HG03045 (cell line): Measurements from ENCODE around the gene MAPK4.
A peak's percentile ranks its signal among the peaks of the same experiment; 100 is the strongest.

ENCODE experiments used
- ATAC-seq: cut with Tn5 transposase; IDR thresholded peaks from one replicate; pipeline ENCODE4 v1.9.1; 2021; ENCODE audit warnings: mild to moderate bottlenecking, moderate library complexity; ENCODE audit not compliant: unreplicated experiment

MAPK4 gene

DNA sequence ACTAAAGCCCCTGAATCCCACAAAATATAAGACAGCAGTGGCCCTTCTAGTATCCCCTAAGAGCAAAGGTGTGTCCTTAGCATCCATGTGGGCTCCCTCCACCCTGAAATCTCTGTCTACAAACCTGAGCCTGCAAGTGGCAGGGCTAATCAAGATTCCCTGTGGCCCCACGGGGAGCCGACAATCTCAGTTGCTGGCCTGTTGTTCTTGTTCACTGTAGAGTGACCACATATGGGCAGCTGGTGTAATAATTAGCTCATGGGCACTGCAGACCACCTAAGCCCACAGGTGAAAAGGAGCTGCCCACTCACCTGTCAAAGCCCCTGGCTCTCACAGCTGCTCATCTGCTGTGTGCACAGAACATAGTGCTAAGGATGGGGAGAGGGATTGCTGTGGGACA is 157.7 kb downstream of the MAPK4 start:
- no peak for ATAC-seq

DNA sequence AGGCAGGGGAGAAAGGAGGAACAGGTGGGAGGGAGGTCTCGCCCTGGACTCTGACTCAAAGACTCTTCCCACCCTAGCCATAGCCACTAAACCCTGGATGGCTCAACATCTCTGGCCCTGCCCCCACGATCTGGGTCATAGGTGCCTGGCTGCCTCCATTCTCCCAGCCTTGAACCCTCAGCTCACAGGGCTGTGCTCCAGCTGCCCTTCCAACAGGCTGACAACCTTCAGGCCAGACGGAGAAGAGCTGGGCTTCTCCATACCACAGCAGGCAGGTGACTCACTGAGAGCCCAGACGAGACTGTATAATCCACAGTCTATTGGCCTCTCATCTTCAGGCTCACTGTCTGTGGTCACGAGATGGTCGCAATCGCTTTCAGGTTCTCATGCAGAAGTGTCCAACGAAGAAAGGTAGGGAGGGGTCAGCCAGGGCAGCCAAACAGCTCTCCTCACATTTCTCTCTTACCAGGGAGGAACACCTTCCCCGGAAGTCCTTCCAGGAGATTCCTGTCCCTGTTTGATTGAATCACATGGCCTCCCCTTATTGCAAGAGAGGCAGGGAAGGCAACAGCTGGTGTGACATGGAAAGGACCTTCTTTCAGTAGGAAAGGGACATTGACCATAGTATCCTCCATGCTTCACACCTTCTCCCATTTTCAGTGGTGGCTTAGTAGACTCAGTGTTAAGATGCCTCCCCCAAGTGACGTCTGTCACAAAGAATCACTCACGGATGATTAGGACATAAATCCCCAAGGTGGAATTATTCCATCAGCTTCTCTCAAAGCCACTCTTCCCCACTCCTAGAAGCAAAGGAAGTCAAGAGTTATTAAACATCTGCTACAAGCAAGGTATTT is 159.8 kb downstream of the MAPK4 start:
- ATAC-seq = no peak

DNA sequence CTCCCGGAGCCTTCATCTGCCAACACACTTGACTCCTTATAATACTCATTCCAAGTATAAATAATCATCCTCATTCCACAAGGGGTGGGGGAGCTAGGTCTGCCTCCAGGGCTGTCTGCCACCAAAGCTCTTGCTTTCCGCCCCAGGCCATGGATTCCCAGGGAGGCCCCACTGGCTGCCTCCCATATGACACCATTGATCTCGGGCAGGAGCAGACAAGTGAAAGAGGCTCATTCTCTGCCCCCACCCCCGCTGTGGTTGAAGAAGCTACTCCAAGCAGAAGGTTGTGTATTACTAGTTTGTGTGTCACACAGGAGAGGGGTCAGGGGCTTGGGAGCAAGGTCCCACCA is 160.4 kb downstream of the MAPK4 start:
- no peak for ATAC-seq

DNA sequence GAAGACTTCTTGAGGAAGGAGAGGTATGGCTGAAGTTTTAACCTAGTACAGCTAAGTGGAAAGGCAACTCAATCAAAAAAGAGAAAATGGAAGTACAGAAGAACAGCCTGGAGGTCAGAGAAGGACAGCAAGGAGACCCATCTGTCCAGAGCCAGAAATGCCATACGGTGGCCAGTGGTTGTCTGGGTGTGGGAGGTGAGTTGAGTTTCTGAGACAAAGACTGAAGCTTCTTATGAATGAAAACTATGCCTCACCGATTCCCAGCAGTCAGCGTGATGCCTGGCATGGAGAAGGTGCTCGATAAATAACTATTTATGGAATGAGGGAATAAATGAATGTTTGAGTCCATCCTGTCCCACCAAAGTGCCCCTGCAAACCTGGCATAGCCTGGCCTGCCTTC is 161.1 kb downstream of the MAPK4 start:
- ATAC-seq = no peak

DNA sequence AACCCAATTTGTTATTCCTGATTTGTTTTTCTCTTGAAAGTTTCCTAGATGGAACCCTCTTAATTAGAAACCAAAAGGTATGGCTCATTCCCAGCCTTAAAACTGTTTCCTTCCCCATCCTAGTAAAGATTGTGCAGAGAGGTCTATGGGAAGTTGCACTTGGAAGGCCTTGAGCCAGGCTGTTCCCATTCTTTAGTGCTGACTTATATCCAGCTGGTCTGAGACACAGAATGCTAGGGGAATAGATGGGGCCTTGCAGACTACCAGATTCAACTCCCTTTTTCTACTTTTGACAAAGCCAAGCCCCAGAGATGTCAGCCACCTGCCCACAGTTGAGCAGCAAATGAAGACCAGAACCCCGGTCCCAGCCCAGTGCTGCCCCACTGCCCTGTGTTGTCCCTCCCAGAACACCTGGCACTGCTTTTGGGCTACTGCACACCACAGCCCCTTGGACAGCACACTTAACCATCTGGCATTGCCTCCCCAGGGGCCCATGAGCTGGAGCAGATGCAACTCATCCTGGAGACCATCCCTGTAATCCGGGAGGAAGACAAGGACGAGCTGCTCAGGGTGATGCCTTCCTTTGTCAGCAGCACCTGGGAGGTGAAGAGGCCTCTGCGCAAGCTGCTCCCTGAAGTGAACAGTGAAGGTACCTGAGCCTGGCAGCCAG is 161.7 kb downstream of the MAPK4 start:
- ATAC-seq = no peak

DNA sequence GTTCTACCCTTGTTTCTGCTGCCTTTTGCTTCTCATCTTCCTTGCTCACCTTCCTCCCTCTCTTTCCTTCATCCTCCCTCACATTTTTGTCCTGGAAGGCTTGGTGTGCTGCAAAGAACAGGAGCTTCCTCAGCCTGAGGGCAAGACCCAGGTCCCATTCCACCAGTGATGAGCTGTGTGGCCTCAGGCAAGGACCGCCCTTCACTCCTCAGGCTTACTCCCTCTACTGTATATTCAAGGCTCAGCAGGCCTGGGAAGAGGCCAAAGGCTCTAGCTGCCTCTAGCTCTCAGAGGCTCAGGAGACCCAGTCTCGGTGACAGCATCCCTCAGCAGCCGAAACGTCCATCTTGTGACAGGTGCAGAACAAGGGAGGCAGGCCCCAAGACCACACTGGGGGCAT is 162.4 kb downstream of the MAPK4 start:
- no peak for ATAC-seq

DNA sequence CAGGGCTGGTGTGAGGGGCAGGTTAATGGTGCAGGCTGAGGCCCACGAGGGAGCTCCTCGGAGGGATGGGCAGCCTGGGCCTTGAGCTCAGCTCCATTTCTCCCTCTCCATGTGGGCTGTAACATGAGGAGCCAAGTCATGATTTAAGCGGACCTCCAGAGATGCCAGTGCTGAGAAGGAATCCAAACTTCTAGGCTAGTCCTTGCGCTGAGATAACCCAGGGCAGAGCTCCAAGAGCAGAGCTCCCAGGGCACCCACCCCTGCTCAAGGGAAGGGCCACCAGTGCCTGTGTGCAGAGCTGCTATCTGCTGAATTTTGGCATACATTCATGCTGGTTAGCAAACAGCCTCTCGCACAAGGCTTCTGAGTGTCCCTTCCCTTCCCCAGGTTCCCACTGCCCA is 164.9 kb downstream of the MAPK4 start:
- ATAC-seq = no peak

DNA sequence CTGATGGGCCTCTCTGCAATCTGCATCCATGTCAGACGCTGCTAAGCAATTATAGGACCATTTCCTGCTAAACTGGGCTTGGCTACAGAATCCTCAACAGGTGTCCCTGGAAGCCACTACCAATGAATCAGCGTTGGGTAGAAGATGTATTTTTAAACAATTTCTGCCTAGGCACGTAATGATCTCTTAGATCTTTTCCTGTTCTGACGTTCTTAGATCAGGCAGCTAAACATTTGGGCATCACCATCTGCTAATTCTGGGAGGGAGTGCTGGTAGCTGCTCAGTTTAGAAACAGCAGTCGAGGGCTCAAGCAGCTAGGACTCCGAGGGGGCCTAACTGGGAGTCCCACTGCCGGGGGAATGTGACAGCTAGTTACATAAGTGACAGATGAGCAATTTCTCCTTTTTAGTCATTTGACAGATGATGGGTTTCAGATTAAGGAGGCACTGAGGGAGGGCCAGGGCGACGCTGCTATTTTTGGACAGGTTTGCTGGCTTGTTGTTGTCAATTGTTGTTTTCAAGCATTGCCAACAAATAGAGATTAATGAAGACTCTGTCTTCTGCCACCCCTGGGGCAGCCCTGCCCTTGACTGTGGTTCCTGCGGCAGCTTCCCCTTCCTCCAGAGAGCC is 167.2 kb downstream of the MAPK4 start:
- ATAC-seq = peak; percentile 74

DNA sequence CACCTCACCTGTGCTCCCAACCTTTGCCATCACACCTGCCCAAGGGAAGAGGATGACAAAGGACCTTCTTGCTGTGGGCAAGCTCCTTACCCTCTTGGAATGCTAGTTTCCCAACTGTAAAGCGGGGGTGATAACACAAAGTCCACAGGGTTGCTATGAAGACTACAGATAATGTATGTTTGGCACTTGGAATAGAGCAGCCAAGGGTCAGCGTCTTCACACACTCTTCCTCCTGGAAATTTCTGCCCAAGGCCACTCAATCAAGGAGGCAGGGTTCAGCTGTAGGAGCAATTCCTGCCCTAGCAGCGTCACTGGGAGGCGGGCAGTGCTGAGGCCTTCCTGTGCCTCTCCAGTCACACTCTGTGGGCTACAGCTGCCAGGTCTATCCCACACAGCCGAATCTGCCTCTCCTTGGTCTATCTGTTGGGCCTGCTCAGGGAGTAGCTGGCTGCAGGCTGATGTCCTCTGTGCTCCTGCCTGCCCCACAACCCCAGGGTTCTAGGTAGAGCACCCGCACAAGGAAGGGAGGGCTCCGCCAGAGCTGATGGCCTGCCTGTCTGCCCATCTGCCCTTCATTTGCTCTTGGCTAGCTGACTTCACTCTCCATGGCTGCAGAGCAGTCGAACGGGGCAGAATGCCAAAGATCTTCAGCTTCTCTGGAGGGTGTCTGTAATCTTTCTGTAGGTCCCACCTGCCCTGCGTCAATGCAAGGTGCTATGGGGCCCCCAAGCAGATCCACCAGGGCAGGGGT is 168.0 kb downstream of the MAPK4 start:
- no peak for ATAC-seq

DNA sequence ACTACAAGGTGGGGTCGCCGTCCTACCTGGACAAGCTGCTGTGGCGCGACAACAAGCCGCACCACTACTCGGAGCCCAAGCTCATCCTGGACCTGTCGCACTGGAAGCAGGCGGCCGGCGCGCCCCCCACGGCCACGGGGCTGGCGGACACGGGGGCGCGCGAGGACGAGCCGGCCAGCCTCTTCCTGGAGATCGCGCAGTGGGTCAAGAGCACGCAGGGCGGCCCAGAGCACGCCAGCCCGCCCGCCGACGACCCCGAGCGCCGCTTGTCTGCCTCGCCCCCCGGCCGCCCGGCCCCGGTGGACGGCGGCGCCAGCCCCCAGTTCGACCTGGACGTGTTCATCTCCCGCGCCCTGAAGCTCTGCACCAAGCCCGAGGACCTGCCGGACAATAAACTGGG is 169.5 kb downstream of the MAPK4 start:
- ATAC-seq = no peak

DNA sequence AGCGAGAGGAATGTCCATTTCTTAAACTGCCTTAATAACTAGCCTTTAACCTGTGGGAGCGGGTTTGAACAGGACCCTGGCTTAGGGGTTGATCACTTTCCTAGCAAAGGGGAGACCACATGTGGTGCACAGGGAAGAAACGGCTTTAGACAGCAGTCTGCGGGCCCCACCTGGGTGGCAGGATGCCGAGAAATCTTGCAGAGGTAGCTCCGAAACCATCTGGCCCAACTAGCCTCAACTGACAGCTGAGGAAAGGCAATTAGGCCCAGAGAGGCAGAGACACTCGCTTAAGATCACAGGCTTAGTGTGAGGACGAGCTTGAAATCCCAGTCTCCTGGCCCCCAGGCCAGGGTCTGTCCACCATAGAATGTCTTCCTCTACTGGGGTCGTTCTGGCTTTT is 170.1 kb downstream of the MAPK4 start:
- no peak for ATAC-seq

DNA sequence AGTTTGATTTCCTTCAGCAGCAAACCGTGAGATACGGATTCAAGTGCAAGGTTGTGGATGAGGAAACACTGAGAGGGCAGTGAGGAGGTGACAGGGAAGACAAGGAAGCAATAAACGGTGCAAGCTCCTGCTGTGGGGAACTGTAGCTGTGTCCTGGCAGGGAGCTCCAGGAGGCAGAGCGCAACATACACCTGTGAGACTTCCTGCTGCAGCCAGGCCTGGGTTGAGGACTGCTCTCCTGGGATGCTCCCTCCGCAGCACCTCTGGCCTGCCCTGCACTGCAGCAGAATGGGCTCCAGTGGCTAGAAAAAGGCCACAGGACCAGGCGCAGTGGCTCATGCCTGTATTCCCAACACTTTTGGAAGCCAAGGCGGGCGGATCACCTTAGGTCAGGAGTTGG is 174.5 kb downstream of the MAPK4 start:
- no peak for ATAC-seq

DNA sequence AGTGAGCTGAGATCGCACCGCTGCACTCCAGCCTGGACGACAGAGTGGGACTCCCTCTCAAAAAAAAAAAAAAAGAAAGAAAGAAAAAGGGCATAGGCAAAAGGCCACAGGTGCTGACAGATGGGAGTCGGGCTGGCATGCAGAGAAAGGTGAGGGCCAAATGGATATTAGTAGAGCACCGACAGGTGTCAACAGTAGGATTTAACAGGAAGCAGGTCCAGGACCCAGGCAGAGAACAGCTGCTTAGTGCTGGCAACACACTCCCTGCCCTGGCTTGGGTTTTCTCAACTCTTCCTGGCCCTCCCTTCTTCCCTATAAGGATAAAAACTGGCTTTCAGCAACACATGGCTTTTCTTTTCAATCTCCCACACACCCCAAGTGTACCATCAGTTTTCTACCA is 175.0 kb downstream of the MAPK4 start:
- ATAC-seq = no peak

DNA sequence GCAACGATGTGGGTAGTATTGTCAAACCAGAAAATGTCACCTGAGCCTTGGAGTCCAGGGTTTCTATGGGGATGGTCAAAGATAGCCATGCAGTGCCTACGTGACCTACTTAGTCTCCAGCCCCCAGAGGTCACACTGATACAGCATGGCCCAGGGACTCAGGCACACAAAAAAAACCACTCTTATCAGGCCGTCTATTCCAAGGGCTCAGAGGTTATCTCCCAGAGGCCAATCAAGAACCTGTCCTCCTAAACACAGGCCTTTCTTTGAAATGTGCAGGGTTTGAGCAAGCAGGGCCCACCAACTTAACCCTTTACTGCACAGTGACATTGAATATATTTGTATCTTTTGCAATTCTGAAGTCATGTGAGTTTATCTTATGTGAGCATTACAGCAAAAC is 177.2 kb downstream of the MAPK4 start:
- no peak for ATAC-seq

DNA sequence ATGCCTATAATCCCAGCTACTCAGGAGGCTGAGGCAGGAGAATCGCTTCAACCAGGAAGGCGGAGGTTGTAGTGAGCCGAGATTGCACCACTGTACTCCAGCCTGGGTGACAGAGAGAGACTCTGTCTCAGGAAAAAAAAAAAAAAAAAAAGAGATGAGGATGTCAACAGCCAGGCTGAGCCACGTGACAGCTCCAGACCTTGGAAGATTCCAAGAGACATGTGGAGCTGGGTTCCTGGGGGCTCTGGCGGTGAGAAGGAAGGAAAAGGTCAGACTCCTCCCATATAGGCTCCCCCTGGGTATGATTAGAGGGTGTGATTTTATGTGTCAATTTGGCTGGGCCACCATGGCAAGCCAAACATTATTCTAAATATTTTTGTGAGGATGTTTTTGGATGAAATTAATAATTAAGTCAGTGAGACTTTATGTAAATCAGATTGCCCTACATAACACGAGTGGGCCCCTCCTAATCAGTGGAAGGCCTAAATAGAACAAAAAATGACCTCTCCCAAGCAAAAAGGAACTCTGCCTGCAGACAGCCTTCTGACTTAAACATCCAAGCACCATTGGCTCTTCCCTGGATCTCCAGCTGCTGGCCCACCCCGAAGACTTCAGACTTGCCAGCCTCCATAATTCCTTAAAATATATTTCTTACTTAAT is 178.3 kb downstream of the MAPK4 start:
- no peak for ATAC-seq

DNA sequence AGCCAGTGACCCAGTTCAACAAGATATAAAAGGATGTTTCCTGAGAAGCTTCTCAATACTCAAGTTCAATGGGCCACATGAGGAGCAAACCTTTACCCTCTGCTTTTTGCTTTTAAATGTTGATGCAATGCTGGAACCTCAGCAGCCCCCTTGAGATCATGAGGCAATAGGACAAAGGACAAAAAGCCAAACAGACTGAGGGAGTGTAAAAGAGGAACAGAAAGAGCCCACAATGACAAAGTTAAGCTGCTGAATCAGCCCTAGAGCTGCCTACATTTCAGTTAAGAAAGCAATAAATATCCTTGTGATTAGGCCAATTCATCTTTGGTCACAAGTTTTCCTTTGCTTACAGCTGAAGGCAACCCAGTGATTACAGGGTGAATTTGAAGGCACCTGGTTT is 183.1 kb downstream of the MAPK4 start:
- no peak for ATAC-seq

DNA sequence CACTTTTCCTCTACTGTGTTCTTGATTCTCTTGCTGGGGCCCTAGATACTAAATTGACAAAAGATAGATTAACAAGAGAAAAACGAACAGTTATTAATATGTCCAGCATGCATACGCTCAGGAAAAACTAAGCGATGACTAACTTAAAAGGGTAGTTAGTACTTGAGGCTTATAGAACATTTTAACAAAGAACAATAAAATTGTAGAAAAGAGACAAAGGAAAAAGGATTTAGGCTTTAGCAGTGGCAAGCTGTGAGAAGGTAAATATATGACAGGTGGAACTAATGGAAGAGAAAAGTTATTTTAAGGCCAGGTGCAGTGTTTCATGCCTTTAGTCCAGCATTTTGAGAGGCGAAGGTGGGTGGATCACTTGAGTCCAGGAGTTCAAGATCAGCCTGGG is 184.4 kb downstream of the MAPK4 start:
- no peak for ATAC-seq

DNA sequence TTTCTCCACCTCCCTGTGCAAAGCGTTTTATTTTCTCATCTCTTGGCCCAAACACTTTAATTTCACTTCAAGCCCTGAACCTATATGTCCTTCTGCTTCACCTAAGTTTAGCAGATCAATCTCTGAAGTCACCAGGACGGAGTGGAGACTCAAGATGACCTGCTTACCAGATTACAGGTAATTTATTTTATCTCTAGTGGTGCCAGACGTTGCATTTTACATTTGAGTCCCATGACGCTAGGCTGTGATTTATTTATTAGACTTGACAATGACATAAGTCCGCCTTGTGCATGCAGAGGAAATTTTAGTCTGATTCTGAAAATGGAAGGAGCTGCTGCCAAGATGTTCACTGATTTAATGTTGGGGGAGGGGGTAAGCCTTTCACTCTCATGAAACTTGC is 186.1 kb downstream of the MAPK4 start:
- ATAC-seq = no peak

DNA sequence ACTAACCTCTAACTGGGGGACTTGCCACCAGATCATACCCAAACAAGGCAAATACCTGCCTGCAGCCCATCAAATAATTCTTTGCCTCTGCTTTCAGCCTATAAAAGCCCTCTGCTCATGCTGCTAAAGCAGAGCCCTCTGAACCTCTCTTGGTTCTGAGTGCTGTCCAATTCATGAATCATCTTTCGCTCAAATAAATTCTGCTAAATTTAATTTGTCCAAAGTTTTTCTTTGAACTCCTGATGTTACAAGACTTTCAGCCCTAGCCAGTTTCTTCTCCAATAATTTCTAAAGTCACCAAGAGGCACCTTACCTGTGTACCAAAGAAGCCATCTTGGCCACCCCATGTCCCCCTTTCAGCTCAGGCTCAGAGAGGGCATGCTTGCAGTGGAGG is 188.0 kb downstream of the MAPK4 start:
- no peak for ATAC-seq

DNA sequence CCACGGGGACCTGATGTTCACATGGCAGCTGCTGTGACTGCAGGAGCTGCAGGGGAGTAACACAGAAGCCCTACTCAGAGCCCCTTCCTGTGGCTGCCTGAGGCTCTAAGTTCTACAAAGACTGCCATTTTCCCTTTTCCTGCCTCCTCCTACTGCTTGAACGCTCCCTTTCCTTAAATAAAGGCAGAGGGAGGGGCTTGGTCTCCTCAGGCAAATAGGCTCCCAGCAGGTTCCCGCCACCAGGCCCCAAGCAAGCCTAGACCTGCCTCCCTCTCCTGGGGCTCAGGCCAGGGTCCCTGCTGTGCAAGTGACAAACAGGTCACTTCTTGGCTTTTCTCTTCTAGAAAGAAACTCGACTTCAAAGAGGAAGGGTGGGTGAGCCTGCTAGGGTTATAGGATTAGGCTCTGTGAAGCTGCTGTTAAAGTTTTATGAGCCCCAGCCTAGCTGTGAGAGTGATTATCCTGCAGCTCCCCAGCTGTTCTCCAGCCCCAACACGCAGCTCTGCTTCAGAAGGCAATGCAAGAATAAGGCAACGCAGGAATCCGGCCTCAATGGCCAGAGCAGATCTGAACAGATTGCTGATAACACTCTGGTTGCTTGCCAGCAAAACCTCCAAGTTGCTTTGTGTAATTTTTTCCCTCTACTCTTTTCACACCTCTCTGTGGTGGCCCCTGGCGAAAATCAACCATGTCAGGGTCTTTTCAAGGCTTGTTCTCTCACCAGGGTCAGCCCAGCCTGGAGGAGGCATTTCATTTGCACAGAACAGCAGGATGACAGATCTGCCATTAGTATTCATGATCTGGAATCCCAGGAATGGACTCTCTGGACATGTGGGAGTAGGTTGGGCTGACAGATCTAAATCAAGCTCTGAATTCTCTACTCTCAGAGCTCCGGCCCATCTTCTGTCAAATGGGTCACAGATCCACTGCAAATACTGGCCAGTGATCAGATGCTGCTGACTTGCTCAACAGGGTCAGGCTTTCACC is 188.6 kb downstream of the MAPK4 start:
- no peak for ATAC-seq
